SK-N-SH treated with all-trans-retinoic acid at 6 μM for 48 hours (cell line): ENCODE data around the gene IRS2.

ENCODE experiments used
- ATAC-seq: fragments of 200-7000 bp; cut with Tn5 transposase; 3 replicates; pipeline ENCODE4 v1.9.1; 2020; ENCODE audit warnings: mild to moderate bottlenecking, moderate library complexity
- CREB5 ChIP-seq: fragments of 250-450 bp; sonication (Bioruptor Pico); IDR thresholded peaks from 2 replicates; pipeline ENCODE4 v1.5.1; 2020; ENCODE audit warnings: low read depth, mild to moderate bottlenecking, moderate library complexity
- CSDC2 ChIP-seq: fragments of 250-450 bp; sonication (Bioruptor Pico); IDR thresholded peaks from 2 replicates; pipeline ENCODE4 v1.5.0; 2020; ENCODE audit warnings: mild to moderate bottlenecking, moderate library complexity
- CSRNP3 ChIP-seq: fragments of 250-450 bp; sonication (Bioruptor Pico); IDR thresholded peaks from 2 replicates; pipeline ENCODE4 v1.5.1; 2021; ENCODE audit warnings: mild to moderate bottlenecking, moderate library complexity
- ESRRG ChIP-seq: fragments of 250-450 bp; sonication (Bioruptor Pico); IDR thresholded peaks from 2 replicates; pipeline ENCODE4 v1.6.1; 2021; ENCODE audit warnings: mild to moderate bottlenecking
- GLIS3 ChIP-seq: fragments of 250-450 bp; sonication (Bioruptor Pico); IDR thresholded peaks from 2 replicates; pipeline ENCODE4 v1.5.0; 2020; ENCODE audit warnings: mild to moderate bottlenecking, moderate library complexity
- ISL1 ChIP-seq: fragments of 250-450 bp; sonication (Bioruptor Pico); IDR thresholded peaks from 2 replicates; pipeline ENCODE4 v2.1.2; 2022; ENCODE audit warnings: mild to moderate bottlenecking, moderate library complexity
- OSR1 ChIP-seq: fragments of 250-450 bp; sonication (Bioruptor Pico); IDR thresholded peaks from 2 replicates; pipeline ENCODE4 v1.8.0; 2022; ENCODE audit warnings: moderate library complexity, mild to moderate bottlenecking, inconsistent platforms
- PATZ1 ChIP-seq: fragments of 250-450 bp; sonication (Bioruptor Pico); IDR thresholded peaks from 2 replicates; pipeline ENCODE4 v1.8.0; 2020; ENCODE audit warnings: mild to moderate bottlenecking, moderate library complexity, borderline replicate concordance
- POU6F1 ChIP-seq: fragments of 250-450 bp; sonication (Bioruptor Pico); IDR thresholded peaks from 2 replicates; pipeline ENCODE4 v1.8.0; 2021; ENCODE audit warnings: low read depth, mild to moderate bottlenecking, moderate library complexity, borderline replicate concordance
- PPARA ChIP-seq: fragments of 250-450 bp; sonication (Bioruptor Pico); IDR thresholded peaks from 2 replicates; pipeline ENCODE4 v1.5.0; 2020; ENCODE audit warnings: mild to moderate bottlenecking, borderline replicate concordance
- RARB ChIP-seq: fragments of 250-450 bp; sonication (Bioruptor Pico); IDR thresholded peaks from 2 replicates; pipeline ENCODE4 v1.8.0; 2021; ENCODE audit warnings: mild to moderate bottlenecking, moderate library complexity
- SNAI2 ChIP-seq: fragments of 250-450 bp; sonication (Bioruptor Pico); IDR thresholded peaks from 2 replicates; pipeline ENCODE4 v1.5.0; 2020; ENCODE audit warnings: mild to moderate bottlenecking, moderate library complexity
- TCF4 ChIP-seq: fragments of 250-450 bp; sonication (Bioruptor Pico); IDR thresholded peaks from 2 replicates; pipeline ENCODE4 v1.8.0; 2021; ENCODE audit warnings: mild to moderate bottlenecking, moderate library complexity, borderline replicate concordance
- TSHZ2 ChIP-seq: fragments of 250-450 bp; sonication (Bioruptor Pico); IDR thresholded peaks from 2 replicates; pipeline ENCODE4 v1.5.0; 2020; ENCODE audit warnings: mild to moderate bottlenecking, moderate library complexity
- ZFP3 ChIP-seq: fragments of 250-450 bp; sonication (Bioruptor Pico); IDR thresholded peaks from 2 replicates; pipeline ENCODE4 v1.5.0; 2020; ENCODE audit warnings: mild to moderate bottlenecking, moderate library complexity
- ZFP30 ChIP-seq: fragments of 450-650 bp; formaldehyde crosslinking; IDR thresholded peaks from 2 replicates; pipeline ENCODE4 v1.5.0; 2022; ENCODE audit warnings: mild to moderate bottlenecking, moderate library complexity
- ZNF565 ChIP-seq: fragments of 450-650 bp; formaldehyde crosslinking; conservative IDR thresholded peaks from 2 replicates; pipeline ENCODE4 v1.5.0; 2020; ENCODE audit warnings: low read depth, mild to moderate bottlenecking, moderate library complexity
- ZNF70 ChIP-seq: fragments of 450-650 bp; formaldehyde crosslinking; IDR thresholded peaks from 2 replicates; pipeline ENCODE4 v1.5.0; 2020; ENCODE audit warnings: mild to moderate bottlenecking, moderate library complexity
- ZNF8 ChIP-seq: fragments of 450-650 bp; formaldehyde crosslinking; IDR thresholded peaks from 2 replicates; pipeline ENCODE4 v1.5.0; 2020; ENCODE audit warnings: mild to moderate bottlenecking, moderate library complexity

Gene IRS2

GRCh38 chr13:109773786-109774185, 12.6 kb downstream of the IRS2 start:
- ATAC-seq = no peak
- no peak for TF ChIP-seq CREB5
- no peak for TF ChIP-seq OSR1
- TF ChIP-seq ZNF70 (CRISPR knock-in tag) = no peak
- TF ChIP-seq, all 23 proteins: peak for 0

GRCh38 chr13:109773276-109773675, 13.1 kb downstream of the IRS2 start:
- no peak for TF ChIP-seq ESRRG (CRISPR knock-in tag)
- no peak for TF ChIP-seq TCF4
- no peak for TF ChIP-seq CSDC2 (CRISPR knock-in tag)
- no peak for TF ChIP-seq ZNF565 (CRISPR knock-in tag)
- TF ChIP-seq OSR1 = no peak
- TF ChIP-seq RARB (CRISPR knock-in tag) = no peak
- no peak for TF ChIP-seq ZFP3 (CRISPR knock-in tag)
- TF ChIP-seq POU6F1 (CRISPR knock-in tag) = no peak
- no peak; the same call in 1 of the 2 replicates for TF ChIP-seq SNAI2 (CRISPR knock-in tag)
- no peak for TF ChIP-seq ZNF8
- no peak for TF ChIP-seq TSHZ2
- no peak for TF ChIP-seq PATZ1 (CRISPR knock-in tag)
- TF ChIP-seq GLIS3 = no peak
- no peak for TF ChIP-seq ZFP30
- TF ChIP-seq PPARA (CRISPR knock-in tag) = no peak
- no peak for TF ChIP-seq ZNF70 (CRISPR knock-in tag)
- 0 out of 3 replicates have a peak, but pooled peaks have one; percentile 15 for ATAC-seq

- ATAC-seq = no peak; the same call in 2 of the 3 replicates
- no peak for TF ChIP-seq SNAI2 (CRISPR knock-in tag)
- TF ChIP-seq POU6F1 (CRISPR knock-in tag) = no peak
- no peak for TF ChIP-seq GLIS3
- no peak for TF ChIP-seq ESRRG (CRISPR knock-in tag)
- TF ChIP-seq TCF4 = no peak
- TF ChIP-seq ZFP3 (CRISPR knock-in tag) = no peak
- no peak for TF ChIP-seq PPARA (CRISPR knock-in tag)
- TF ChIP-seq ZNF565 (CRISPR knock-in tag) = no peak
- TF ChIP-seq CSRNP3 = no peak
- no peak for TF ChIP-seq ISL1 (CRISPR knock-in tag)
- TF ChIP-seq, all 23 proteins: peak for 0
Measured at GRCh38 chr13:109771926-109772325, 14.5 kb downstream of the IRS2 start.
